Medulla oblongata (tissue), 1 donor: ENCODE data around the gene PRKCH.
A peak's percentile ranks its signal among the peaks of the same experiment; 100 is the strongest.
"Not testable (repeated sequence)": the region's sequence is repeated elsewhere in the genome, so short reads cannot be mapped to it uniquely, and the experiment has no call there.

Experiments
- DNase-seq: peaks from one replicate; pipeline ENCODE4 v3.0.0-alpha.2; 2015; ENCODE audit errors: extremely low spot score

PRKCH gene

DNA sequence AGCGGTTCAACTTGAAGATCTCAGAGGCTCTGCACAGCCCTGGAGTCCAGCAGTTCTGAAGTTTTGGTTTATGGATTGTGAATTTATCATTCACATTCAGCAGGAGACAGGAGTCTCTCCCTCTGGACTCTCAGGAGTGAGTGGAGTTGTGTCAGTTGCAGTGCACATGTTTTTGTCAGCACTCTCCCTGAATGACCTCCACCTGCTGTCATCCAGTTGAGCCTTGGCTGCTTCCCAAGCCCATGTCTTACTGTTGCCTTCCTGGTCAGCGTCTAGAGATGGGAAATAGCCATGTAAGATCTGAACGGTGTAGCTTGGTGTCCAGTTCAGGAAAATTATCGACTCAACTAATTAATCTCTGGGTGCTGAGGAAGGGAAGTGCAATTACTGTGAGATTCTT, 133.2 kb downstream of the PRKCH start:
- no peak for DNase-seq

DNA sequence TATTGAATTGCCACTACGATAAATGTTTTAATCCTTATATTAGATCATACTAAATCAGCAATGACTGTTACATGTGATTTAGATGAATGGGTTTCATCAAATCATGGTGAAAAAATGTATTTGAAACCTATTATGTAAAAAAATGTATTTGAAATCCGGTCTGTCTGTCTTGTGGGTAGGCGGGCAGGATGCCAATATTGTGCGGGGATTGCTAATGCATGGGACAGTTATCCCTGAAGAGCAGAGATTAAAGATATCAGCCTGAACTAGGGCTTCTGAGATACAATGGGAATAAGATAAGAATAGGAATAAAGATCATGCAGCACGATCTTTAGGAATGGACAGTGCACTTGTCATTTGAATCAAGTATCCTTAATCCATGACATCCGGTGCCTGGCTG, 134.0 kb downstream of the PRKCH start:
- no peak for DNase-seq

DNA sequence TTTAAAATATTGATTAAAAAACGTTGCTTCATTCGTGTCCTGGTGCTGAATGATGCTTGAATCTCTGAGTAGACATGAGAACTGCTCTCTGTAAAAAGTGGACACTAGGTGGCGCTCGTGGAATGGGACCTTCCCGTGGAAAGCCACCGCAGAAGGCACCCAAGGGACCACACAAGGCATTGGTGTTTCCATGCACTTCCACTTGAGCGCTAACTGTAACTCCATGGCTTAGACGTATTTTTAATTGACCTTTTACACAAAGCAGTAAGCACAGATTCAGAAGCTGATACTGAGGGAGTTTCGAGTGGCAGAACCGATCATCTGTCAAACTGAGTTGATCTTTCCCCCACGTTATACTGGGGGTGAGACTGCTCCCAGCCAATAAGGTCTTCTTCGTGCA, 135.3 kb downstream of the PRKCH start:
- peak; percentile 92 for DNase-seq

- no peak for DNase-seq
These were observed 137.4 kb downstream of the PRKCH start for GRCh38 chr14:61458766-61459165.

- DNase-seq = no peak
These were observed 137.8 kb downstream of the PRKCH start for GRCh38 chr14:61459229-61459628.

DNA sequence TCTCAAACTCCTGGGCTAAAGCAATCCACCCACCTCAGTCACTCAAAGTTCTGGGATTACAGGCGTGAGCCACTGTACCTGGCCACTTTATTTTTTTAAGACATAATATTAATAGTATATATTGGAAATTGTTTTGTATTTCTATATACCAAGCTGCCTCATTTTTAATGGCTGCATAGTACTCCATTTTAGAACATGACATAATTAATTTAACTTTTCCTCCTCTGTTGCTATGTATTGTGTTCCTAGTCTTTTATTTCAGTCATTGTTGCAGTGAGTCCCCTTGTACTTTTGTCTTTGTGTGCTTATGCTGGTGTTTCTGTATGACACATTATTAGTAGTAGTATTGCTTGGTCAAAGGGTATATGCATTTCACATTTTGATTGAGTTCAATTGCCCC, 138.7 kb downstream of the PRKCH start:
- no peak for DNase-seq

DNA sequence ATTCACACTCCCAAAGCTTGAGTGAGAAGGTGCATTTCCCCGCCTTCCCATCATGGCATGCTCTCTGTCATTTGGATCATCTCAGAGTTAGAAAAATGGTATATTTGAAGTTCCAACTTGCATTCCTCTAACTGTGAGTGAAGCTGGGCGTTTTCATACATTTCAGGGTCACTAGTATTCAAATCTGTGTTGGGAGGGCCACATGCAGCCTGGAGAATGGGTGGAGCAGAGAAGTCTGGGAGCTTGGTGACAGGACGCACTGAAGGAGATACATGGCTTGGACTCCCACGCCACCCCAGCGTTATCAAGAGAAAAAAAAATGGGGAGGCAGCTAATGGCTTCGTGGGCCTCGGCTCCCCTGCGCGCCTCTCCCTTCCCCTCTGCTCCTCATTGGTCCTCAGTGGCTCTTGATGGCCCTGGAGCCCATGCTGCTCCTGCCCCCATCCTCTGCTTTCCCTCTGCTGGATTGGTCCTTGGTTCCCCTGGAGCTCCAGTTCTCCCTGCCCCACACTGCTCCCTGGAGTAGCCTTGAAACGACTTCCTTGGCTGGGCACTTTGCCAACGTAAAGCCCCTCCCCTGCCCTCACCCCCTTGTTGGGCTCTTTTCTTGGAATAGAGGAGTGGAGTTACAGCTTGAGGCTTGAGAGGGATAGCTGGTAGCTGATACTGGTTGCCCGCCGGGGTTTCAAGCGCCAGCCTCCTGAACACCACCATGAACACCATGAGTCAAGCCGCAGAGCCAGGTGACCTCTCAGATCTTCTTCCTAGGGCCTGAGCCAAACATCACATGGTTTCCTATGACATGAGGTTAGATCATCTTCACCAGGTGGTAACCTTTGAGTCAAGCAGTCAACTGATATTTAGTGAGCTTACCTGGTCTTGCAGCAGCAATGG, 139.6 kb downstream of the PRKCH start:
- DNase-seq = no peak

DNA sequence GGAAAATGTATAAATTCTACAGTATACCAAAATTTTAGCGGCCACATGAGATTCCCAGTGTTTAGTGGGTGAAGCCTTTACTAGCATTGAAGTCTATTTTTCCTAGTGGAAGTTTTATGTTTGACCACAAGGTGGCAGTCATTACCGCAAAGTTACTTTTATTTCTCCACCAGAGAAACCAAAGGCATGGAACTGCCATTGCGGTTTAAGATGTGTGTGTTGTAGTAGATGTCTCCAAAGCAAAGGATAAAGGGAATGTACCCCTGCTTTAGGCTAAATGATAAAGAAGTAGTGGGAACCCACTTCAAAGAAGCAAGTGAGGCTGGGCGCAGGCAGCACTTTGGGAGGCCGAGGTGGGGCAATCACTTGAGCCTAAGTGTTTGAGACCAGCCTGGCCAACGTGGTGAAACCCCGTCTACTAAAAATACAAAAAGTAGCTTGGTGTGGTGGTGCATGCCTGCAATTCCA, 140.5 kb downstream of the PRKCH start:
- DNase-seq = peak; percentile 90

- DNase-seq = no peak
These were observed 141.3 kb downstream of the PRKCH start for GRCh38 chr14:61462566-61463193.

DNA sequence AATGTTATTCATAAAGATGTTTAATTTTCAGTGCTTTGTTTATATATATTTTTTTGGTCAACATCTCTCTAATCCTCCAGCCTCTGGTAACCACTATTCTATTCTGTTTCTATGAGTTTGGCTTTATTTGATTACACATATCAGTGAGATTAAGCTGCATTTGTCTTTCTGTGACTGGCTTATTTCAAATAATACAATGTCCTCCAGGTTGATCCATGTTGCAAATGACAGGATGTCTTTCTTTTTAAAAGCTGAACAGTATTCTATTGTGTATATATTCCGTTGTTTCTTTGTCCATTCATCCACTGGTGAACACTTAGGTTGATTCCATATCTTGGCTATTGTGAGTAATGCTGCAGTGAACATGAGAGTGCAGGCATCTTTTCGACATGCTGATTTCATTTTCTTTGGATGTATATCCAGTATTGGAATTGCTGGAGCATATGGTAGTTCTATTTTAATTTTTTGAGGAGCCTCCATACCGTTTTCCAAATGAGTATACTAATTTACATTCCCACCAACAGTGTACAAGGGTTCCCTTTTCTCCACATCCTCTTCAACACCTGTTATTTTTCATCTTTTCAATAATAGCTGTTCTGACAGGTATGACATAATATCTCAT, 142.4 kb downstream of the PRKCH start:
- DNase-seq = no peak

DNA sequence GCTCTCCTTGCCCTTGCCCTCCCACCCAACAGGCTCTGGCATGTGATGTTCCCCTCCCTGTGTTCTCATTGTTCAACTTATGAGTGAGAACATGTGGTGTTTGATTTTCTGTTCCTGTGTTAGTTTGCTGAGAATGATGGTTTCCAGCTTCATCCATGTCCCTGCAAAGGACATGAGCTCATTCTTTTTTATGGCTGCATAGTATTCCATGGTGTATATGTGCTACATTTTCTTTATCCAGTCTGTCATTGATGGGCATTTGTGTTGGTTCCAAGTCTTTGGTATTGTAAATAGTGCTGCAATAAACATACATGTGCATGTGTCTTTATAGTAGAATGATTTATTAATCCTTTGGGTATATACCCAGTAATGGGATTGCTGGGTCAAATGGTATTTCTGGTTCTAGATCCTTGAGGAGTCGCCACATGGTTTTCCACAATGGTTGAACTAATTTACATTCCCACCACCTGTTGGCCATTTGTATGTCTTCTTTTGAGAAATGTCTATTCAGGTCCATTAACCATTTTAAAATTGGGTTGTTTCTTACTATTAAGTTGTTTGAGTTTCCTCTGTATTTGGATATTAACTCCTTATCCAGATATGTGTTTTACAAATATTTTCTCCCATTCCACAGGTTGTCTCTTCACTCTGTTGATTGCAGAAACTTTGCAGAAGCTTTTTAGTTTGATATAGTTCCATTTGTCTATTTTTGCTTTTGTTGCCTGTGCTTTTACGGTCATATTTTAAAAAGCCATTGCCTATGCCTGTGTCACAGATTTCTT, 143.4 kb downstream of the PRKCH start:
- not testable (repeated sequence) for DNase-seq

DNA sequence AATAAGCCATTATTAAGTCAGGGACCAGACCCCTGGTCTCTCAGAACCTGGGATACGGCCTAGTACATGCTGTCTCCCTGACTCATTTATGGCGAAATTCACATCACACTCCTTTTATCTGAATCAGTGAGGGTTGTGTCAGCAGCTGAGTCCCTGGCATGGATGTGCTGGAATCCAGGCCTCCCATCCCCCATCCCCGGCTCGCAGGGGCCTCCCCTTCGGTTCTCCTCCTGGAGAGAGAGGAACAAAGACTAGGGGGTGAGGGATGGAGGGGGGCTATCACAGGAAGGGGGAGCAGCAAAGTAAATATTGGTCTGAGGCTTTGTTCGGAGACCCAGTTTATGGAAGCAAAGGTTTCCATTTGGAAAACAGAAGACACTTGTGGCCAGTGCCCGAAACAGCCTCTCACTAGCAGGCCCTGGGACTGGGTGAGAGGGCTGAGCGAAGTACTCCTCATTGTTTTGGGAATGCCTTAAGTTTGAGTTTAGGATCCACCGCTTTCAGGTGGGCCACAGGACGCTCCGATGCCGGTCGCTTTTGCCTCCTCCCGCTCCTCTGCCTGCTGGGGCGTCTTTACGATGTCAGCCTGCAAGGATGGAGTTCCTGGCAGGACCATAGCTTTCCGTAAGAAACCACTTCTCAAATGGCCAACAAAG, 145.0 kb downstream of the PRKCH start:
- DNase-seq = no peak

DNA sequence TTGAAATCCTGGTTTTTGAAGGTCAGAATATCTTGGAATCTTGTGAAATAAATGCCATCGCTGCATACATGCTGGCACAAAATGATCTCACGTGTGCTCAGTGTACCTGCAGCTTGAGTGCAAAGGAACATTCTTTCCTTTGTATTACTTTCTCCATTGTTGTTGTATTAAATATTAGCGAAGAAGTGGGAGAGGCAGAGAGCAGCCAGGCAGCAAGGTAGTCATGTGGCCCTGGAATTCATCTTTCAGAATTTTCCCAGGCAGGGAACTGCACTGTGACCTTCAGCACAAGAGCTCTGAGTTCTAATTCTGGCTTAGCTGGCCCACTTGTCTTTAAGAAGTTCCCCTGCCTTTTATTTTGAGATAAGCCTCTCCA, 145.5 kb downstream of the PRKCH start:
- no peak for DNase-seq

- no peak for DNase-seq
These were observed 145.9 kb downstream of the PRKCH start for GRCh38 chr14:61467296-61467695.

GRCh38 chr14:61468063-61468825, 146.9 kb downstream of the PRKCH start:
- DNase-seq = no peak

DNA sequence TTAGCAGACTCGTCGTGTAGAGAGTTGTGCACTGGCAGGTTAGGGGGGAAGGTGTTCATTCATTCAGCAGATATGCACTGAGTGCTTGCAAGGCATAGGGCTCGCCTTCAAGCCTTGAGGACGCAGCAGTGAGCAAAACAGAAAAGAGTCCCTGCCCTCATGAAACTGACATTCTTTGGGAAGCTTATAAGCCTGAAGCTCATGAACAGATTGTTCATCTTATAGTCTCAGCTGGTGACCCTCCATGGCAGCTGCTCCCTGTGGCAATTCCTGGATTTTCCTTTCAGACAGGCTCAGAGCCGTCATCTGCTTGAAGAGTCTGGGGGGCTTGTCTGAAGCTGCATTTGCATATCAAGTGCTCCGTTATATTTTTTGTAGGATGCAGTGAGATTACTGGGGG, 148.4 kb downstream of the PRKCH start:
- no peak for DNase-seq

- no peak for DNase-seq
These were observed 149.0 kb downstream of the PRKCH start for GRCh38 chr14:61470261-61470960.

DNA sequence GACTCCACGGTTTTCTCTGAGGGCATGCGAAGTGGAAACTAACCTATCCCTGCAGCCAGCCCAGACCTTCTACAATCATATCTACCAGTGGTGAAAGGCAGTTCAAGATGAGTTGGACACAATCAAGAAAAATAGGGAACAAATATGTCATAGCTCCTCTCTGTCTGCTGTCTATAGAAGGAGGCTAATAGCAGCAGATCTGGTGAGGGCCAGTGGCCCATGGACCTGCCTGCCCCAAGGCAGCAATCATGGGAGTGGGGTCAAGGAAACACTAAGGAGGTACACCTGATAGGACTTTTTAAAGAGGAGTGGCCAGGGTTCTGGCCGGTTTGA, 149.5 kb downstream of the PRKCH start:
- DNase-seq = no peak

GRCh38 chr14:61471297-61472005, 150.1 kb downstream of the PRKCH start:
- DNase-seq = no peak
